Stimulated activated CD4-positive, alpha-beta T cell treated with anti-CD3 and anti-CD28 coated beads, TNF-alpha, amount 100 ng/mL, for 1 hour (primary cell): ENCODE measurements around the gene CBX6.
"Not testable (repeated sequence)": the region's sequence is repeated elsewhere in the genome, so short reads cannot be mapped to it uniquely, and the experiment has no call there.

ENCODE experiments used
- DNase-seq, 3 donors: peaks; one replicate each; pipeline ENCODE4 v3.0.0-alpha.2; 2020; ENCODE audit warnings: low read depth in 3 of 3, low spot score in 1 of 3

The CBX6 gene

DNA sequence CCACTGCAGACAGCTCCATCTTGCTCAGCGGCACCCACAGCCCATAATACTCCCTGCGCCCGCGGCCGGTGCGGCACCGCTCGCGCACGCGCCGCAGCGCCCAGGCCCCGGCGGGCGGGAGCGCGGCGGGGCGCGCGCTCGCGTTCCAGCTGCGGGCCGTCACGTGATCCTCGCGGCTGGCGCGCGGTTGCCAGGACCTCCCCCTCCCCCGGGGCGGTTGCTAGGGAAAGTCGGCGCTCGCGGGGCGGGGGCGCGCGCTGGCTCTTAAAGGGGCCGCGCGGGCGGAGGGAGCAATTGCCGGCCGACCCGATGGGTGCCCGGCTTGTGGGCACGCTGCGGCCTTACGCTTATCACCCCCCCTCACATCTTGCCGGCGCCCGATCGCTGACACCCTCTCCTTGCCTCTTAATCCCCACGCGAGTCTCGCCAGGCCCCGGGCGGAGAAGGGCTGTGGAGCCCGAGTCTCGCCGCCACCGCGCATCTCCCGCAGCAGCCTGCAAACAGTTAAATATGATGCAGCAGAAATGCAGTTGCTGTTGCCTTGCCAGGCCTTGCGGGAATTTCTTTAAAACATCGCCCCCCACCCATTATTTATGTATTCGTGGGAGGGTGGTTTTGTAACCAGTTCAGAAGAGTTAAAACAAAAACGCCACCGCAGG lies at the start of gene CBX6:
CBX6 (minus strand) TSS at position 45 of the 659 bp plus-strand sequence; CDS start at position 19, 26 bp downstream.
- peak; percentile 81 to 95 (median 89) for DNase-seq

DNA sequence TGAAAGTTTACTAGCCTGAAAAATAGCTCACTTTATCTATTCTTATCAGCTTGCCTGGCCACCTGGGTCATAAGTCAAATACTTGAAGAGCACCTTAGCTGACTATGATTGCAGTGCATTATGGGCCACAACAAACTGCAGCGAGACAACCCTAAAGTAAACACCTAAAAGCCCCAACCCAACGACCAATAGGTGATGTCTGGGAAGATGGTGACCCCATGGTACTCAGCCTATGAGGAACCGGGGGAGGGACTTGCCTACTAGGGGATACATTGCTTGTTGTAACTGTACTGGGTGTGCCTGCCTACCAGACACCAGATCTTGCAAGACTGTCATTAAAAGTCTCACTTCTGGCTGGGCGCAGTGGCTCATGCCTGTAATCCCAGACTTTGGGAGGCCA lies 49.8 kb upstream of the CBX6 start:
- DNase-seq = no peak

GRCh38 chr22:38921120-38921519 lies 49.1 kb upstream of the CBX6 start:
- DNase-seq = no peak

- DNase-seq = no peak
These were observed 47.7 kb upstream of the CBX6 start for GRCh38 chr22:38919631-38920190.

GRCh38 chr22:38911434-38911833 lies 39.4 kb upstream of the CBX6 start:
- no peak for DNase-seq

DNA sequence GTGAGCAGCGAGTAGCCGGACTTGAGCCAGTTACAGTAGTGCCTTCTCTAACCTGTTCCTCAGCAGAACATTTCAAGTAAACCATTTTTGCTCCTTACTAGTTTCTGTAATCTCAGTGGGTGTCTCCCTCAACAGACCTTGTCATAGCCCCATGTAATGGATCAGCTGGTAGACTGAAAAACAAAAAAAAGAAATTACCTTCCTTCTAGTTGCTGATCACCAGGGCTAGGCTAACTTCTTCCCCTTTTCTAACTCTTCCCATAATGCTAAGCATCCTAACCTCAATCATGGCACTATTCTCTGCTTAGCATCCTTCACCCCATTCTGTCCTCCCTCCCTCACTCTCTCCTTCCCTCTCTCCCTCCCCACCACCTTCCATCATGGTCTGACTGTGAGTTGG lies 35.8 kb upstream of the CBX6 start:
- DNase-seq = no peak

DNA sequence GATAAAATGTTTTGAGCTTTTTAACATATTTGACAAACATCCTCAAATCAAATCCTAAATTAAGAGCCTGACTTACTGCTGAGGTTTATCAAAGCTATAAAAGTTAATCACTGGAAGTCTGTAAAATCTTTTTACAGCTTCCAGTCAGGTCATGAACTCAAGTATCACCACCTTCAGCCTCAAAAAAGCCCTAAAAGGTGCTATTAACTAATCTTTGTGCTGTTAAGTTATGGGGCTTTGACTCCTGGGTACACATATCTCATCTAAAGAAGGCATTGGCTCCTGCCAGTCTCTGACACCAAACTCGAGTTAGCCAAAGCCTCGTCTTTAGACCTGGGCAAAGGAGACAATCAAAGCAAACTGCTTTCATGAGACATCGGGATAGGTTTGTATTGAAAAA lies 34.0 kb upstream of the CBX6 start:
- no peak for DNase-seq

DNA sequence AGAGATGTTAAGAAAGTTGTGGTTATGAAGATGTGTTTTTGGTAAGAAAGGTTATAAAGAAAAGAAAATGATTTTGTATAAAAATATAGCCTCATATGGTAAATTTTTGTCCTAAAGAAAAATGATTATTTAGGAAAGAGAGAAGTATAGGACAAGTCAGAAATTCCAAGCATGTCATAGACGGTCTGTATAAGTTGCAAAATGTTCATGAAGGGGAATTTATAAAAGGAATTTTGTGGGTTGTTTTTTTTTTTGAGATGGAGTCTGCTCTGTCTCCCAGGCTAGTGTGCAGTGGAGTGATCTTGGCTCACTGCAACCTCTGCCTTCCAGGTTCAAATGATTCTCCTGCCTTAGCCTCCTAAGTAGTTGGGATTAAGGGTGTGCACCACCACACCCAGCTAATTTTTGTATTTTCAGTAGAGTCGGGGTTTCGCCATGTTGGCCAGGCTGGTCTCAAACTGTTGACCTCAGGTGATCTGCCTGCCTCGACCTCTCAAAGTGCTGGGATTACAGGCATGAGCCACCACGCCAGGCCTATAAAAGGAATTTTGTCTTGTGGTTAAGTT lies 32.1 kb upstream of the CBX6 start:
- not testable (repeated sequence) for DNase-seq

GRCh38 chr22:38901111-38901641 lies 29.2 kb upstream of the CBX6 start:
- no peak for DNase-seq

DNA sequence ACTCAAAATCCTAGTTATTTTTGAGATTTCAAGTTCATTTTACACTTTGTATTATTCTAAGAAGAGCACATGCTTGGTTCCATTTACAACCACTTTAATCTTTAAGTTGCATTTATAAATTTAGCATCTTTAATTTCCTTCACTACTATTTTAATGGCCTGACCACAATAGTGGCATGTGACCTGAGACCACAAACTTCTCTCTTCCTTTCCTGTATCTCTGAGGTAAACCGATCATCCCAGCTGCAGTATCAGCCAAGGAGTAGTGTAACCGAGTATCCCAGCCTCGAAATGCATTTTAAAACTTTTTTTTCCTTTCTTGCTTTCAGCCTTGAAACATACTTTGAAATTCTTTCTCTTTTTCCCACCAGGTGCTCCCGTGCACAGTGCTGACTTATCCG lies 28.7 kb upstream of the CBX6 start:
- DNase-seq = no peak

DNA sequence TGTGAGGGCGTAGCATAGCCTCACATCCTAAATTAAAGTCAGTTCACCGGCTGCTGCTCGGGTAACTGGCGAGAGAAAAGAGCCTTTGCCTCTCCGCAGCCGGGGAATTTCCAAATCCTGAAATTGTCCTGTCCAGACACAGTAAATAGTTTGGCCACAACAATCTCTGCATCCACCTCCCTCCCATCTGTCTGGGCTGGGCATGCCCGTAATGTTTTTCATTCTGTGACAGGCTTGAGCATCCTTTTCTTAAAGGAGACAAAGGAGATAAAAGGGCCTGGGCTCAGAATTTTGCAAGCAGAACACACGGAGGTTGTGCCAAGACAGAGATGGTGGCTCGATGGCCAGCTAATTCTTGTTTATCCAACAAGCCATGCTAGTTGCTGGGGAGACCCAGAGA lies 19.2 kb upstream of the CBX6 start:
- DNase-seq = no peak

GRCh38 chr22:38890377-38890776 lies 18.4 kb upstream of the CBX6 start:
- DNase-seq = no peak

DNA sequence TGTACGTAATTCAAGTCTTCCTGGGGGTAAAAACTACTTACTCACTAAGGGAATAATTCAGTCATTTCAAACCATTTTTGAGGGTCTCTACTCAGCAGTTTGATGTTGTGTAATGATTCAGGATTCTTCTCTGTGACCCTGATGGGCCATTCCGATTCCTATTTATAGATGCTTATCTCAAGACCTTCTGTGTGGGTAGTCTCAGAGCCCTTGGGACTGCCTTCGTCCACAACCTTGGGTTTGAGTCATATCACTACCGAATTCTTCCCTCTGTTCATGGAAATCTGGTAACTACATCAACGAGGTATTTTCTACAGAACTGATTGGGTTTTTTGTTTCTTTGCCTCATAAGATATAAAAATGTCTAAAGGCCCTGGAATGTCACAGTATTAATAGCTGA lies 14.3 kb upstream of the CBX6 start:
- no peak for DNase-seq

DNA sequence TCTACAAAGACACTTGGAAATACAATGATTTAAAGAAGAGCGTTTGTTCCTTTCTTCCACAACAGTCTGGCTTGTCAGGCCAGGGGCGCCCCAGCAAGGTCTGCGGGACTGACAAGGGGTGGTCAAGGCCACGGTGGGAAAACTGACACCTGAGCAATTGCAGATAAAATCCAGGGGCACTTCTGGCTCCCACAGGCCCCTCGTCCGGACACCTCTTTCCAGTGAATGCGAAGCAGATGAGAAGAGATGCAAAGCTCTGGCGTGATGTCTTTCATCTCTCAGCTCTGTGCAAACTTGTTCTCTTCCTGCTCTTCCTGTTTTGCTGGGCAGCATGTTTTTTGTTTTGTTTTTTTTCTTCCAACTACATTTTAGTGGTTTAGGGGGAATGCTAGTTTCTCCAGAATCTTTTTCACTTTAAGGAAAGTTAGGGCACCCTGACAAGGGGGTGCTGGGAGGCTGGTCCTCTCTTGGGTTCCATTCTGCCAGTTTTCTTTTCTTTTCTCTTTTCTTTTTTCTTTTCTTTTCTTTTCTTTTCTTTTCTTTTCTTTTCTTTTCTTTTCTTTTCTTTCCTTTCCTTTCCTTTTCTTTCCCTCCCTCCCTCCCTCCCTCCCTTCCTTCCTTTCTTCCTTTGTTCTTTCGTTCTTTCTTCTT lies 11.1 kb upstream of the CBX6 start:
- no peak for DNase-seq

DNA sequence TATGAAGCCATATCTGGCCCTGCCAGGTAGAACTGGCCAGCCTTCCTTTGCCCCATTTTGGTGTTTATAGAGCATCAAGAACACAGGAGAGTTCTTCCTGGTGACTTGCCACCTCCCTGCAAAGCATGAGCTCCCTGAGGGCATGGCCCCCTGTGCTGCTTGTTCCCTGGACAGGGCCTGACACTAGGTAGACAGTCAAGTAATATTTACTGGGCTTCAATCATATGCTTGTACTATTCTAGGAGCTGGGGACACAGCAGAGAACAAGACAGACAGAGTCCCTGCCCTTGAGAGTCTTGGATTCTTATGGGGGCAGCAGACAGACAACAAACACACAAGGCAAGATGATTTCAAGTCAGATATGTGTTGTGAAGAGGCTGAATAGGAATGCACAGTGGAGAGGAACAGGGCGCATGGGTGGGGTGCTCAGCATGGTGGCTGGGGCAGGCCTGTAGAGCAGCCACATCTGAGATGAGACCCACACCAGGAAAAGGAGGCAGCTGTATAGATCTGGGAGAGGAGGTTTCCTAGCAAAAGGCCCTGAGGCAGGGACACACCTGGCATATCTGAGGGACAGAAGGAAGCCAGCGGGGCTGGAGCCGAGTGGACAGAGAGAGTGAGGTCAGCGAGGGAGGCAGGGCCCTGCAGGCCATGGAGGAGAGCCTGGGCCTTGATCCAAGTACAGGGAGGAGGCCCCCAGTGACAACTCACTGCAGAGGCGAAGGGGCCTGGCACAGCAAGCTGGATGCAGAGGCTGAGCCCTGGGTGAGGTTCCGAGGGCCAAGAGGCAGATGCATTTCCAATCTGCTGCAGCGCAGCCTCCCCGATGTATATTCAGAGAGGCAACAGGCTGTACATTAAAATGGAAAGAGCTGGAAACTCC lies 10.2 kb upstream of the CBX6 start:
- DNase-seq = no peak

- no peak for DNase-seq
These were observed 9.5 kb upstream of the CBX6 start for GRCh38 chr22:38881464-38881871.

GRCh38 chr22:38879961-38880360 lies 7.9 kb upstream of the CBX6 start:
- DNase-seq = no peak

DNA sequence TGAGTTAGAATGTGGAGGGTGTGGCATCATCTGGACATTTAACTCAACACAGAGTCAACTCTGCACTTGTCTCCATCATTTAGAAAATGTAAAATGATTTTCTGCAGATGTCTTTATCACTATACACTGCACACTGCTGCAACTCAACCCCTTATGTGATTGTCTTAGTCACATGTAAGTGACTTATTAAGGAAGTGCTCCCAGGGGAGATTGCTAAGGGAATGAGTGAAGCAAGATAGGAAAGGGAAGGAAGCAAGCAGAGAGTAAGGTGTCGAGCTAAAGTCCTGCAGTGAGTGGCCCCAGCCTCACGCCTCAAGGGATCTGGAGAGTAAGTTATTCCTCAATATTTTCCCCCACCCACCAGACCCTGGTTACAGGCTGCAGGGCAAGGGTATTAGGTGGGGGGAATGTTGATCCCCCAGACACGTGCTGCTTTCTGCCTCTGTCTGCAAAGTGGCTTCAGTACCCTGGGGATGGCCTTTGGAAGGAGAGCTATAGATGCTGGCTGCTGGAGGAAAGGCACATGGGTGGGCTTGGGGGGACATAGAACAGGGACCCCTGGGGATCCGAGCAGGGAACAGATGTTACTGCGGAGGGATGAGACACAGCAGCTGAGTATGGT lies 7.2 kb upstream of the CBX6 start:
- DNase-seq = no peak

GRCh38 chr22:38878001-38878400 lies 6.0 kb upstream of the CBX6 start:
- DNase-seq = no peak

- no peak for DNase-seq
These were observed 2.7 kb upstream of the CBX6 start for GRCh38 chr22:38874529-38875222.
